K562 (cell line): ENCODE data around the gene BRF1.

ENCODE experiments used
- CBX3 ChIP-seq, 2 experiments: IDR thresholded peaks; 1 replicate in 1 of 2; 2 replicates in 1 of 2; pipeline ENCODE4 v1.6.1; 2012; ENCODE audit warnings: inconsistent platforms in 2 of 2, low read length in 2 of 2, borderline replicate concordance in 1 of 2, control low read depth in 1 of 2
- CTCF ChIP-seq, 3 experiments: IDR thresholded peaks in 2 of 3; conservative IDR thresholded peaks in 1 of 3; 2 replicates each; pipeline ENCODE4 v1.5.1; 2011 to 2012; ENCODE audit warnings: low read length in 3 of 3, mild to moderate bottlenecking in 3 of 3, control low read depth in 2 of 3, improper control_type of control experiment in 1 of 3, inconsistent platforms in 1 of 3, low read depth in 1 of 3, mixed read lengths in 1 of 3, moderate library complexity in 1 of 3; ENCODE audit not compliant: insufficient read depth in 2 of 3
- EGR1 ChIP-seq: fragments of 450-650 bp; conservative IDR thresholded peaks from 2 replicates; pipeline ENCODE4 v1.6.1; 2017; ENCODE audit warnings: mild to moderate bottlenecking
- FOXP1 ChIP-seq: sonication (generic); formaldehyde crosslinking; IDR thresholded peaks from 2 replicates; pipeline ENCODE4 v1.8.0; 2022; ENCODE audit warnings: mild to moderate bottlenecking, missing genetic modification reagents
- GTF2F1 ChIP-seq: IDR thresholded peaks from 2 replicates; pipeline ENCODE4 v1.6.1; 2011; ENCODE audit warnings: low read depth, low read length, improper control_type of control experiment
- MYBL2 ChIP-seq, 2 experiments: fragments of 450-650 bp in 1 of 2; sonication (generic) in 1 of 2; formaldehyde crosslinking in 1 of 2; IDR thresholded peaks; 2 replicates each; pipeline versions ENCODE4 v1.6.1 to v1.8.1; 2017 to 2022; ENCODE audit warnings: borderline replicate concordance in 1 of 2, inconsistent platforms in 1 of 2, low read depth in 1 of 2, mild to moderate bottlenecking in 1 of 2, missing genetic modification reagents in 1 of 2, moderate library complexity in 1 of 2
- POLR2AphosphoS5 ChIP-seq: IDR thresholded peaks from 2 replicates; pipeline ENCODE4 v1.6.1; 2011; ENCODE audit warnings: mild to moderate bottlenecking, low read depth, low read length, moderate library complexity; ENCODE audit not compliant: control insufficient read depth, insufficient read depth
- RFX5 ChIP-seq: IDR thresholded peaks from 2 replicates; pipeline ENCODE4 v1.6.1; 2011; ENCODE audit warnings: low read depth, mild to moderate bottlenecking, improper control_type of control experiment, low read length
- SPI1 ChIP-seq: IDR thresholded peaks from 2 replicates; pipeline ENCODE4 v1.6.1; 2011; ENCODE audit warnings: low read depth, low read length, control low read depth, borderline replicate concordance
- TF ChIP-seq, protein P1 (sequence below): IDR thresholded peaks from 2 replicates; pipeline ENCODE4 v1.6.1; 2014; ENCODE audit warnings: antibody characterized with exemption

- no peak for TF ChIP-seq CTCF (IDR thresholded peaks at IDR 0.05 in 2 of 3, conservative IDR thresholded peaks at IDR 0.05 in 1 of 3; ENCODE audit: insufficient read depth in 2 of 3, low read depth in 1 of 3, low read length in 3 of 3)
- no peak for TF ChIP-seq GTF2F1
- no peak for TF ChIP-seq CBX3 (IDR thresholded peaks at IDR 0.05; ENCODE audit: borderline replicate concordance in 1 of 2, low read length in 2 of 2)
- no peak for TF ChIP-seq MYBL2 (IDR thresholded peaks at IDR 0.05; ENCODE audit: low read depth)
- TF ChIP-seq MYBL2 (CRISPR knock-in tag; IDR thresholded peaks at IDR 0.05; ENCODE audit: borderline replicate concordance): no peak
- no peak for TF ChIP-seq EGR1
- TF ChIP-seq SPI1: no peak
- TF ChIP-seq FOXP1: no peak
- TF ChIP-seq RFX5: no peak
- TF ChIP-seq, protein P1, sequence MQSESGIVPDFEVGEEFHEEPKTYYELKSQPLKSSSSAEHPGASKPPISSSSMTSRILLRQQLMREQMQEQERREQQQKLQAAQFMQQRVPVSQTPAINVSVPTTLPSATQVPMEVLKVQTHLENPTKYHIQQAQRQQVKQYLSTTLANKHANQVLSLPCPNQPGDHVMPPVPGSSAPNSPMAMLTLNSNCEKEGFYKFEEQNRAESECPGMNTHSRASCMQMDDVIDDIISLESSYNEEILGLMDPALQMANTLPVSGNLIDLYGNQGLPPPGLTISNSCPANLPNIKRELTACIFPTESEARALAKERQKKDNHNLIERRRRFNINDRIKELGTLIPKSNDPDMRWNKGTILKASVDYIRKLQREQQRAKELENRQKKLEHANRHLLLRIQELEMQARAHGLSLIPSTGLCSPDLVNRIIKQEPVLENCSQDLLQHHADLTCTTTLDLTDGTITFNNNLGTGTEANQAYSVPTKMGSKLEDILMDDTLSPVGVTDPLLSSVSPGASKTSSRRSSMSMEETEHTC: no peak
- no peak for TF ChIP-seq POLR2AphosphoS5
These were observed 48.3 kb upstream of the BRF1 start for GRCh38 chr14:105348945-105349699.
